ENCODE measurements around the gene NELFB. TPM values are rescaled to one million over a fixed set of nuclear protein-coding genes. Genes with fewer than 3 reads are reported as not detected.

Gene NELFB
- polyA plus RNA-seq, 4 donors = 34.7 to 62.5 (median 40.1) TPM

DNA sequence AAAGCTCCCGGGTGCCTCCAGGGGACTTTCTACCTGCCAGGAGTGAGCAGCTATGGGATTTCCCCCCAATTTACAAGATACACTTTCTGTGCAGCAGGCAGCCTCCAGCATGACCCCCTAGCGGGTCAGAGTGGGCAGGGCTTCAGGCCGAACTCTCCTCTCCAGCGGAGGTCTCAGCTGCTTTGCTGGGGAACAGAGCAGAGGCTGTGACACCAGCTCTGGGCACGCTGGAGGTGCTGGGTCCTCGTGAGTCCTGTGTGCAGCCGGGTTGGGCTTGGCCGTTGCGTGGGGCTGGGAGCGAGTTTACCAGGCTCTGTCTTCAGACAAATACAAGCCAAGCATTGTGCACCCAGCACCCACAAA is 44.1 kb downstream of the NELFB start:
- Histone ChIP-seq H3K36me3 (ENCODE audit: control insufficient read depth in 3 of 3, insufficient read depth in 2 of 3, low read depth in 1 of 3, low read length in 3 of 3) (peaks cover 0 to 41% (median 0%) of the 10 kb centered on the region in 3 donors), H3K27ac (ENCODE audit: low read depth in 1 of 3, low read length in 2 of 3) (peak overlapping the region; percentile 69 to 90 (median 87)), H3K4me3 (ENCODE audit: low read depth in 1 of 3, low read length in 3 of 3) (peak overlapping the region in 2 of 3 donors; percentile 66 to 84), H3K4me1 (ENCODE audit: control insufficient read depth in 3 of 3, insufficient read depth in 2 of 3, low read depth in 1 of 3, low read length in 2 of 3) (peaks cover 0 to 55% (median 3%) of the 10 kb centered on the region in 3 donors), H3K27me3 (ENCODE audit: control insufficient read depth in 3 of 3, insufficient read depth in 3 of 3, low read length in 3 of 3) (peaks cover 0 to 5% (median 0%) of the 10 kb centered on the region in 3 donors), H3K9me3 (ENCODE audit: control insufficient read depth in 2 of 2, insufficient read depth in 1 of 2, low read depth in 1 of 2, low read length in 1 of 2) (peaks cover 0 to 9% of the 10 kb centered on the region in 2 donors)
- FAIRE-seq (no peak), DNase-seq (no peak)
- WGBS, 3 donors = 9 to 44% (median 20%) methylated on average over 10 of the region's 10 CpGs

DNA sequence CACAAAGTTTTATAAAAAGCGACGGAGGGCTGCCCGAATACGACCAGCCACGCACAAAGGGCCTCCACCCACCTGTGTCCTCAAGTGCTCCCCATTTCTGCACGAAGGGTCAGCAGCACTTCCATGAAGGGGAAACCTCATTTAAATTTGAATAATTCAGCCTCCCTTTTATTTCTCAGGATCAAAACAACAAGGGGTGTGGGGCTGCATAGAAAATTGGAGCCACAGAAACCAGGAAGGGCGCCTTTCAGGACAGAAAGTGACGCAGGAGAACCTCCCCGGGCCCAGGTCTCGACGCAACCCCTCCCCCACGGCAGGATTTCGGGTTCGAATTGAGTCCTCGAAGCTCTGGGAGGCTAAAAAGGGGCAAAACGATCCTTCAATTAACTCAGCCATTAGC is 44.8 kb downstream of the NELFB start:
- peak overlapping the region; percentile 16 to 84 (median 66) for H3K4me3 ChIP-seq (ENCODE audit: low read depth in 1 of 3, low read length in 3 of 3)
- H3K4me1 ChIP-seq (ENCODE audit: control insufficient read depth in 3 of 3, insufficient read depth in 2 of 3, low read depth in 1 of 3, low read length in 2 of 3) = peaks cover 2 to 55% (median 4%) of the 10 kb centered on the region in 3 donors
- H3K27ac ChIP-seq (ENCODE audit: low read depth in 1 of 3, low read length in 2 of 3) = peak overlapping the region; percentile 74 to 87 (median 87)
- WGBS, 3 donors = 10 to 30% (median 26%) methylated on average over 16 of the region's 16 CpGs
- H3K36me3 ChIP-seq (ENCODE audit: control insufficient read depth in 3 of 3, insufficient read depth in 2 of 3, low read depth in 1 of 3, low read length in 3 of 3) = peaks cover 0 to 41% (median 0%) of the 10 kb centered on the region in 3 donors
- H3K27me3 ChIP-seq (ENCODE audit: control insufficient read depth in 3 of 3, insufficient read depth in 3 of 3, low read length in 3 of 3) = peaks cover 0 to 1% (median 0%) of the 10 kb centered on the region in 3 donors
- DNase-seq = peak; percentile 59 to 66
- H3K9me3 ChIP-seq (ENCODE audit: control insufficient read depth in 2 of 2, insufficient read depth in 1 of 2, low read depth in 1 of 2, low read length in 1 of 2) = peaks cover 0 to 1% of the 10 kb centered on the region in 2 donors
- FAIRE-seq = no peak

DNA sequence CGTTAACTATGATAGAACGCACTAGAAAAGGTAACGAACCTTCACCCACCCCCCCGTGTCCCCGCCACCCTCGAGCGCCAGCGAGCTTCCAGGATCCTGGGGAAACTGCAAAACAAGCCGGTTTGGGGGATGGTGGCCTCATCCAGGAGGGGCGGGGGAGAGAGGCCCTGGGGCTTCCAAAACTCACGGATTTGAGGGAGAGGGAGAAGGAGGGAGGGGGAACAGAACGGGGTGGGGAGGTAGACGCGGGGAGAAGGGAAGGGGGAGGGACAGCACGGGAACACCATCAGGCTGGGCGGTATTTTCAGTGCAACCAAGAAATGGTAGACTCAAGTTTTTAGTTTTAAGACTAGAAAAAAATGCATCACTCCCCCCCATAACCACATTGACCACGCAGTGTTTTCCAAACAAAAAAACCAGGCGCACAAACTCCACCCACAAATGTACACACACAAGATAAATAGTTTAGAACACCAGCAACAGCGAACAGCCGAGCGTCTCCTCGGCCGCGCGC is 45.5 kb downstream of the NELFB start:
- Histone ChIP-seq H3K36me3 (ENCODE audit: control insufficient read depth in 3 of 3, insufficient read depth in 2 of 3, low read depth in 1 of 3, low read length in 3 of 3) (peaks cover 0 to 41% (median 0%) of the 10 kb centered on the region in 3 donors), H3K27me3 (ENCODE audit: control insufficient read depth in 3 of 3, insufficient read depth in 3 of 3, low read length in 3 of 3) (no peaks in the 10 kb centered on the region), H3K27ac (ENCODE audit: low read depth in 1 of 3, low read length in 2 of 3) (peak overlapping the region; percentile 66 to 96 (median 87)), H3K4me1 (ENCODE audit: control insufficient read depth in 3 of 3, insufficient read depth in 2 of 3, low read depth in 1 of 3, low read length in 2 of 3) (peaks cover 2 to 59% (median 4%) of the 10 kb centered on the region in 3 donors), H3K9me3 (ENCODE audit: control insufficient read depth in 2 of 2, insufficient read depth in 1 of 2, low read depth in 1 of 2, low read length in 1 of 2) (no peaks in the 10 kb centered on the region), H3K4me3 (ENCODE audit: low read depth in 1 of 3, low read length in 3 of 3) (peak overlapping the region; percentile 66 to 84 (median 66))
- no peak for FAIRE-seq
- 0 to 3% (median 1%) methylated on average over 25 of the region's 25 CpGs for WGBS, 3 donors
- peak in 1 of 2 donors; percentile 79 for DNase-seq

DNA sequence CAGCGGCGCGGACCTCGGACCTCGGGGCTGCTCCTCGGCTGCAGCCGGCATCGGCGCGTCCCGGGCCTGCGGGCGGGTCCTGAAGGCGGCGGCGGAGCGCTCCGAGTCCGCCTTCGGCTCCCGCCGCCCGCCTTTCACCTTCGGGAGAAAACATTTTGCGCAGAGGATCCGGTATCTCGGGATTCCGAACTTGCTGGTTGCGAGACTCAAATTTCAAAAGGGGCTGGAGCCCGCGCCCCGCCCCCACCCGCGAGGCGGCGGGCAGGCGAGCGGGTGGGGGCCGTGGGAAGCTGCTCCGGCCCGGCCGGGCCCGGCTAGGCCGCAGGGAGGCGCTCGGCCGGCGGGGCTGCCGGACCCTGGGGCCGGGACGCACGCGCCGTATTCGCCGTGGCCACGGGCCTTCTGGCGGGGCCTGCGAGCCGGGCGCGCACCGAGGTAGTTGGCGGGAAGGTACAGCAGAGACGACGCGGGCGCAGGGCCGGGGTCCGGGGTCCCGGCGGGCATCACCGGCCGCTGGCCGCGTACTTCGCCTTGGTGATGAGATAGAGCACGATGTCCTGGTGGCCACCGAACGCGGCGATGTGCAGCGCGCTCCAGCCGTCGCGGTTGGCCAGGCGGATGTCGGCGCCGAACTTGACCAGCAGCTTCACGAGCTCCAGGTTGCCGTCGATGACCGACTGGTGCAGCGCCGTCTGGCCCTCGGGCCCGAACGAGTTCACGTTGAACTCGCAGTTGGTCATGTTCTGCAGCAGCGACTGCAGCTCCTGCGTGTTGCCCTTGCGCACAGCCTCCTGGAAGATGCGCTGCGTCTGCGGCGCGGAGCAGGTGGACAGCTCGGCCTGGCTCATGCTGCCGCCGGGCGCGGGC is 46.2 kb downstream of the NELFB start:
- WGBS, 3 donors = 0 to 1% (median 1%) methylated on average over 97 to 115 of the region's 115 CpGs
- Histone ChIP-seq H3K36me3 (ENCODE audit: control insufficient read depth in 3 of 3, insufficient read depth in 2 of 3, low read depth in 1 of 3, low read length in 3 of 3) (peaks cover 0 to 40% (median 0%) of the 10 kb centered on the region in 3 donors), H3K4me3 (ENCODE audit: low read depth in 1 of 3, low read length in 3 of 3) (peak overlapping the region; percentile 66 to 84 (median 66)), H3K27ac (ENCODE audit: low read depth in 1 of 3, low read length in 2 of 3) (peak overlapping the region; percentile 66 to 96 (median 87)), H3K9me3 (ENCODE audit: control insufficient read depth in 2 of 2, insufficient read depth in 1 of 2, low read depth in 1 of 2, low read length in 1 of 2) (no peaks in the 10 kb centered on the region), H3K4me1 (ENCODE audit: control insufficient read depth in 3 of 3, insufficient read depth in 2 of 3, low read depth in 1 of 3, low read length in 2 of 3) (peaks cover 5 to 65% (median 7%) of the 10 kb centered on the region in 3 donors), H3K27me3 (ENCODE audit: control insufficient read depth in 3 of 3, insufficient read depth in 3 of 3, low read length in 3 of 3) (no peaks in the 10 kb centered on the region)
- DNase-seq (peak; percentile 29 to 71), FAIRE-seq (no peak)

DNA sequence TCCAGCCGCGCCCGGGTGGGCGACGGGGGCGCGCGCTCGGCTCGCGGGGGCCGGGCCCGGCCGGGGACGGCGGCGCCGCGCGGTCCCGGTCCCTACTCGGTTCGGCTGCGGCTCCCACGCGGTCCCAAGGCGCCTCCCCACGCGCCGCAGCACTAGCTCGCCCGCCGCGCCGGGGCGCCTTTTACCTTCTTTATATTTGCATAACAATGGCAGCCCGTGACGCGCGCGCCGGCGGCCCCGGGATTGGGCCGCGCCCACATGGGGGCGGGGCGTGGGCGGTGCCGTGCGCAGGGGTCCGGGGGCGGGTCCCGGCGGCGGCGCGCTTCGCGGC is 47.0 kb downstream of the NELFB start, which contains the start of gene NRARP:
Gene NRARP (minus strand): TSS at position 154 of the 331 bp plus-strand sequence. CDS start 343 bp downstream, outside the sequence.
- Histone ChIP-seq H3K9me3 (ENCODE audit: control insufficient read depth in 2 of 2, insufficient read depth in 1 of 2, low read depth in 1 of 2, low read length in 1 of 2) (no peaks in the 10 kb centered on the region), H3K4me3 (ENCODE audit: low read depth in 1 of 3, low read length in 3 of 3) (peak within 1 kb of the TSS; percentile 66 to 84 (median 66)), H3K4me1 (ENCODE audit: control insufficient read depth in 3 of 3, insufficient read depth in 2 of 3, low read depth in 1 of 3, low read length in 2 of 3) (peaks cover 5 to 65% (median 7%) of the 10 kb centered on the region in 3 donors), H3K27me3 (ENCODE audit: control insufficient read depth in 3 of 3, insufficient read depth in 3 of 3, low read length in 3 of 3) (no peaks in the 10 kb centered on the region), H3K27ac (ENCODE audit: low read depth in 1 of 3, low read length in 2 of 3) (peak within 1 kb of the TSS; percentile 66 to 98 (median 96)), H3K36me3 (ENCODE audit: control insufficient read depth in 3 of 3, insufficient read depth in 2 of 3, low read depth in 1 of 3, low read length in 3 of 3) (peaks cover 0 to 32% (median 0%) of the 10 kb centered on the region in 3 donors)
- DNase-seq (peak; percentile 89 to 96), FAIRE-seq (no peak)
- 0 to 1% (median 0%) methylated on average over 15 to 60 of the region's 60 CpGs for WGBS, 3 donors

DNA sequence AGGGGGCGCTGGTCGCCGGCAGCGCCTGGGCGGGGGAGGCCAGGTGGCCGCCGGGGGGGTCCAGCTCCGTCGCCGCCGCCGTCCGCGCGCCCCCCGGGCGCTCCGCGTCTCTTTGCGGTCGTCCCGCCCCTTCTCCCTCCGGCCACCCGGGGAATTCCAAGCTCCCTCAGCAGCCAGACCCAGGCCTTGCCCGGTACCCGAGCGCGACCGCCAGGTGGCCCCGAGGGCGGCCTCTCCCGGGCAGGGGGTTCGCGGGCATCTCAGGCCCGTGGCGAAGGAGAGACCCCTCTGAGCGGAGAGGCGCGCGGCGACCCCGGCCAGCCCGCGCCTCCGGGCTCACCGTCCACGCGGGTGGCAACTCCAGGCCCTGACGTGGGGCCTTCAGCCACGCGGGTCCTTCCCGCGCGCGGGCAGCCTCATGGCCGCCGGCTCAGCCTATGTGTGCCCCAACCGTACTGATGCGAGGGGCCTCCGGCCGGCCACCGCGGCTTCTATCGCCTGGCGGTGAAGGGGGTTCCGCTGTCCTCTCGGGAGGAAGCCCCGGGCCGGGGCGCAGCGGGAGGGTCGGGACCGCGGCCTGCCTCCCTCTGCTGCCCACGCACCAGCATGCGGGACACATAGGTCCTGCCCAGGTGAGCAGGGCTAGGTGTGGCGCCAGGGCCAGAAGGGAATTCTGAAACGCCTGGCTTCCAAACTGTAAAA is 47.5 kb downstream of the NELFB start:
- DNase-seq (peak in 1 of 2 donors; percentile 84), FAIRE-seq (no peak)
- Histone ChIP-seq H3K27me3 (ENCODE audit: control insufficient read depth in 3 of 3, insufficient read depth in 3 of 3, low read length in 3 of 3) (no peaks in the 10 kb centered on the region), H3K4me1 (ENCODE audit: control insufficient read depth in 3 of 3, insufficient read depth in 2 of 3, low read depth in 1 of 3, low read length in 2 of 3) (peaks cover 5 to 65% (median 7%) of the 10 kb centered on the region in 3 donors), H3K36me3 (ENCODE audit: control insufficient read depth in 3 of 3, insufficient read depth in 2 of 3, low read depth in 1 of 3, low read length in 3 of 3) (peaks cover 0 to 27% (median 0%) of the 10 kb centered on the region in 3 donors), H3K9me3 (ENCODE audit: control insufficient read depth in 2 of 2, insufficient read depth in 1 of 2, low read depth in 1 of 2, low read length in 1 of 2) (no peaks in the 10 kb centered on the region), H3K27ac (ENCODE audit: low read depth in 1 of 3, low read length in 2 of 3) (peak overlapping the region; percentile 28 to 98 (median 91)), H3K4me3 (ENCODE audit: low read depth in 1 of 3, low read length in 3 of 3) (peak overlapping the region; percentile 38 to 66 (median 48))
- WGBS, 3 donors = 5 to 7% (median 6%) methylated on average over 33 to 78 of the region's 78 CpGs

DNA sequence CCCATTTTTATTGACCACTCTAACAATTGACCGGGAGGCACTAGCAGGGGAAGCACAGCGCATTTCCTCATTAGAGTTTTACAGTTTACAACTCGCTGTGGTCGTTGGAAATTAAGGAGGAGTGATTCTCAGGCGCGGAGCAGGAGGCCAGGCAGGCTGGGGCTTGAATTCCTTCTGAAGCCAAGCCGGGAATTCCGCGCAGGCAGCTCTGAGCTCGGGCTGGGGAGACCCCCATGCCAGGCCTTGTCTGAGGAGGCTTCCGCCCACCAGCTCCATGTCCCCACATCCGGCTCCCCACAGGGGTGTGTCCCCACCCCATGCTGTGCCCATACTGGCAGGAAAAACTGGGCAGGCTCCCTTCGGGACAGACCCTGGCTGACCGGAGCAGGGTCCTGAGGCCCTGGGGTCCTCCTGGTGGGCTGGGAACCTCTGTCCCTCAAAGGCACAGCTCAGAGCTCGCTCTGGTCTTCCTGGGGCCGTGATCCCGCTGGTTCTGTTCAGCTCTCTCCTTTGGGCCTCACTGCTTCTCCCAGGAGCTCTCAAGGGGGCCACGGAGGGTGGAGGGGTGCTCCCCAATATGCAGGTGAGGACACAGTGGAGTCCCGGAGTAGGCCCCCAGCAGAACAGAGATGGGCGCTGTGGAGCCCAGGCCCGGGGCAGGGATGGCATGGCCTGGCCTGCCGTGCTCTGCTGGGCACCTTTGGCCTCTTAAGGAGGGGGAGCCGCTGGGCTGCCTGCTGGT is 48.2 kb downstream of the NELFB start:
- H3K27ac ChIP-seq (ENCODE audit: low read depth in 1 of 3, low read length in 2 of 3) = peak overlapping the region; percentile 34 to 98 (median 91)
- WGBS, 3 donors = 29 to 56% (median 32%) methylated on average over 23 of the region's 23 CpGs
- peaks cover 5 to 64% (median 7%) of the 10 kb centered on the region in 3 donors for H3K4me1 ChIP-seq (ENCODE audit: control insufficient read depth in 3 of 3, insufficient read depth in 2 of 3, low read depth in 1 of 3, low read length in 2 of 3)
- no peaks in the 10 kb centered on the region for H3K27me3 ChIP-seq (ENCODE audit: control insufficient read depth in 3 of 3, insufficient read depth in 3 of 3, low read length in 3 of 3)
- no peaks in the 10 kb centered on the region for H3K9me3 ChIP-seq (ENCODE audit: control insufficient read depth in 2 of 2, insufficient read depth in 1 of 2, low read depth in 1 of 2, low read length in 1 of 2)
- H3K36me3 ChIP-seq (ENCODE audit: control insufficient read depth in 3 of 3, insufficient read depth in 2 of 3, low read depth in 1 of 3, low read length in 3 of 3) = peaks cover 0 to 21% (median 0%) of the 10 kb centered on the region in 3 donors
- no peak for FAIRE-seq
- peak in 1 of 2 donors; percentile 54 for DNase-seq
- peak overlapping the region in 1 of 3 donors; percentile 48 for H3K4me3 ChIP-seq (ENCODE audit: low read depth in 1 of 3, low read length in 3 of 3)

All from small intestine (tissue), 7 donors.